IMR-90 (cell line): ENCODE measurements around the gene DOHH. TPM values are rescaled to one million over a fixed set of nuclear protein-coding genes. Genes with fewer than 3 reads are reported as not detected.
A peak's percentile ranks its signal among the peaks of the same experiment; 100 is the strongest.

Experiments
- ATAC-seq: fragments of 200-7000 bp; cut with Tn5 transposase; 2 replicates; pipeline ENCODE4 v1.9.1; 2020; ENCODE audit warnings: low read depth, mild to moderate bottlenecking, moderate library complexity
- BruUV-seq: library from RNA; stranded (reverse); fragments of 400-500 nt; replicated peaks from 2 replicates; lab custom pipeline; 2021; lab: Mats Ljungman, UMichigan
- CTCF ChIA-PET: fragments of 300-600 bp; formaldehyde crosslinking; extraction: SDS; loops from one replicate; lab custom pipeline; 2021; ENCODE audit warnings: antibody characterized with exemption; lab: Yijun Ruan, JAX
- POLR2A ChIA-PET: fragments of 300-600 bp; sonication (Branson Sonifier 250); formaldehyde crosslinking; loops from one replicate; lab custom pipeline; 2022; ENCODE audit warnings: antibody characterized with exemption; ENCODE audit not compliant: unreplicated experiment; lab: Charles Lee
- DNase-seq: peaks from one replicate; pipeline ENCODE4 v3.0.0; 2013
- H2AFZ ChIP-seq: replicated peaks from 2 replicates; pipeline ENCODE3; 2013; ENCODE audit warnings: low read length, mild to moderate bottlenecking; ENCODE audit not compliant: poor library complexity
- H2AK5ac ChIP-seq: 2 replicates; pipeline ENCODE4 v1.6.1; 2013; ENCODE audit warnings: low read depth, low read length, inconsistent platforms
- H2AK9ac ChIP-seq: replicated peaks from 2 replicates; pipeline ENCODE3; 2013; ENCODE audit warnings: mild to moderate bottlenecking, low read depth, low read length, moderate library complexity; ENCODE audit not compliant: poor library complexity
- H2BK120ac ChIP-seq: 2 replicates; pipeline ENCODE4 v1.6.1; 2013; ENCODE audit warnings: low read depth, low read length, inconsistent platforms
- H2BK15ac ChIP-seq: 3 replicates; pipeline ENCODE4 v1.6.1; 2013; ENCODE audit warnings: low read depth, low read length, inconsistent platforms
- H2BK20ac ChIP-seq: 2 replicates; pipeline ENCODE4 v1.6.1; 2013; ENCODE audit warnings: low read depth, mild to moderate bottlenecking, inconsistent platforms, low read length, moderate library complexity
- H2BK5ac ChIP-seq: 2 replicates; pipeline ENCODE4 v1.6.1; 2013; ENCODE audit warnings: mild to moderate bottlenecking, low read depth, low read length, inconsistent platforms; ENCODE audit not compliant: poor library complexity, severe bottlenecking
- H3K14ac ChIP-seq: replicated peaks from 2 replicates; pipeline ENCODE4 v1.6.1; 2013; ENCODE audit warnings: low read depth, low read length, inconsistent platforms
- H3K18ac ChIP-seq: 2 replicates; pipeline ENCODE4 v1.6.1; 2013; ENCODE audit warnings: low read depth, low read length, control low read depth
- H3K23ac ChIP-seq: 2 replicates; pipeline ENCODE4 v1.6.1; 2013; ENCODE audit warnings: low read depth, low read length, inconsistent platforms
- H3K27ac ChIP-seq: 2 replicates; pipeline ENCODE4 v1.5.1; 2013; ENCODE audit warnings: mild to moderate bottlenecking, control low read depth, low read length; ENCODE audit not compliant: insufficient read depth
- H3K27me3 ChIP-seq: 2 replicates; pipeline ENCODE4 v1.6.1; 2013; ENCODE audit warnings: low read length; ENCODE audit not compliant: control insufficient read depth, insufficient read depth
- H3K36me3 ChIP-seq: 2 replicates; pipeline ENCODE4 v1.6.1; 2013; ENCODE audit warnings: low read length, mixed read lengths; ENCODE audit not compliant: control insufficient read depth, insufficient read depth
- H3K4ac ChIP-seq: 2 replicates; pipeline ENCODE4 v1.6.1; 2013; ENCODE audit warnings: low read depth, low read length, inconsistent platforms
- H3K4me1 ChIP-seq: 2 replicates; pipeline ENCODE4 v1.6.1; 2013; ENCODE audit warnings: low read length, mixed read lengths; ENCODE audit not compliant: control insufficient read depth, insufficient read depth
- H3K4me2 ChIP-seq: 2 replicates; pipeline ENCODE4 v1.6.1; 2013; ENCODE audit warnings: low read depth, mild to moderate bottlenecking, control low read depth, low read length, moderate library complexity
- H3K4me3 ChIP-seq: 2 replicates; pipeline ENCODE4 v1.5.1; 2013; ENCODE audit warnings: low read depth, mild to moderate bottlenecking, control low read depth, low read length, moderate library complexity; ENCODE audit not compliant: insufficient read depth
- H3K56ac ChIP-seq: 2 replicates; pipeline ENCODE4 v1.6.1; 2013; ENCODE audit warnings: low read length, inconsistent platforms; ENCODE audit not compliant: insufficient read depth; ENCODE audit errors: extremely low read depth
- H3K79me1 ChIP-seq, 2 experiments: 2 replicates each; pipeline ENCODE4 v1.6.1; 2013; ENCODE audit warnings: low read length in 2 of 2, inconsistent platforms in 1 of 2, low read depth in 1 of 2
- H3K9ac ChIP-seq: 2 replicates; pipeline ENCODE4 v1.6.1; 2013; ENCODE audit warnings: low read depth, low read length, control low read depth
- H3K9me1 ChIP-seq: 2 replicates; pipeline ENCODE4 v1.6.1; 2013; ENCODE audit warnings: low read length, inconsistent platforms; ENCODE audit not compliant: insufficient read depth
- H3K9me3 ChIP-seq: 2 replicates; pipeline ENCODE4 v1.6.1; 2013; ENCODE audit warnings: low read length; ENCODE audit not compliant: control insufficient read depth, insufficient read depth
- H4K20me1 ChIP-seq: 2 replicates; pipeline ENCODE4 v1.6.1; 2013; ENCODE audit warnings: low read length, inconsistent platforms; ENCODE audit not compliant: insufficient read depth
- H4K5ac ChIP-seq: 2 replicates; pipeline ENCODE4 v1.6.1; 2013; ENCODE audit warnings: mild to moderate bottlenecking, low read depth, low read length, control low read depth
- H4K8ac ChIP-seq, 2 experiments: 2 replicates each; pipeline ENCODE4 v1.6.1; 2013; ENCODE audit warnings: low read depth in 2 of 2, low read length in 2 of 2, control low read depth in 1 of 2, inconsistent platforms in 1 of 2
- H4K91ac ChIP-seq: 2 replicates; pipeline ENCODE4 v1.6.1; 2013; ENCODE audit warnings: low read depth, low read length, inconsistent platforms; ENCODE audit not compliant: insufficient read depth
- CTCF ChIP-seq: conservative IDR thresholded peaks from 2 replicates; pipeline ENCODE4 v1.5.1; 2012; ENCODE audit warnings: mild to moderate bottlenecking, low read depth, low read length, improper control_type of control experiment
- POLR2A ChIP-seq: IDR thresholded peaks from 2 replicates; pipeline ENCODE4 v1.6.1; 2012; ENCODE audit warnings: mild to moderate bottlenecking, low read depth, low read length
- RAD21 ChIP-seq: IDR thresholded peaks from 2 replicates; pipeline ENCODE4 v1.6.1; 2012; ENCODE audit warnings: low read length, improper control_type of control experiment
- RCOR1 ChIP-seq: IDR thresholded peaks from 2 replicates; pipeline ENCODE4 v1.6.1; 2012; ENCODE audit warnings: mild to moderate bottlenecking, low read length, improper control_type of control experiment; ENCODE audit not compliant: insufficient replicate concordance
- SMC3 ChIP-seq: fragments of 150-350 bp; IDR thresholded peaks from 2 replicates; pipeline ENCODE4 v1.6.1; 2016; ENCODE audit warnings: low read depth, mild to moderate bottlenecking, antibody characterized with exemption, low read length, moderate library complexity
- WGBS, 2 experiments: methylation state at CpG; one replicate each; pipeline versions ENCODE4 v1.1.5 to v1.1.7; 2013; ENCODE audit warnings: missing lambda C conversion rate in 2 of 2; ENCODE audit not compliant: insufficient read length in 1 of 2; ENCODE audit errors: extremely low coverage in 2 of 2; 5-methylcytosine and 5-hydroxymethylcytosine counted together
- dilution Hi-C: fragments of 300-500 bp; cut with HindIII; formaldehyde crosslinking; loops from one replicate; pipeline ENCODE4 v1.14.3; 2018; ENCODE audit warnings: low sequenced_read_pairs; ENCODE audit not compliant: unreplicated experiment
- in situ Hi-C: fragments of 300-500 bp; cut with MboI; formaldehyde crosslinking; loops from 3 replicates; pipeline ENCODE4 v1.14.3; 2019; ENCODE audit warnings: low sequenced_read_pairs, inconsistent platforms, mixed read lengths
- intact Hi-C: fragments of 100-400 bp; cut with micrococcal nuclease; formaldehyde crosslinking; loops from 2 replicates; pipeline ENCODE4 v1.10.0; 2022
- polyA plus RNA-seq, 3 experiments: library from polyadenylated mRNA; depleted of rRNA; stranded (reverse); fragments of >200 nt; gene quantifications; 2 replicates each; pipeline ENCODE4 v1.2.3, GENCODE V29; 2012; ENCODE audit warnings: low replicate concordance in 1 of 3
- total RNA-seq: library from RNA; depleted of rRNA; stranded (reverse); fragments of >200 nt; gene quantifications from 2 replicates; pipeline ENCODE4 v1.2.3, GENCODE V29; 2012

DOHH gene
- total and polyA plus RNA-seq, 2 of the 4 experiments (the other 2 are of a cell fraction), result 3.2 to 9.2 TPM

- ChIA-PET POLR2A (no interaction called here), CTCF (no interaction called here)
- no peak overlapping the region for H3K9ac ChIP-seq
- no TSS peak for BruUV-seq
- no peak overlapping the region for H4K91ac ChIP-seq
- no peak overlapping the region for H3K4me2 ChIP-seq
- H2AK9ac ChIP-seq, result no peak overlapping the region
- H3K4me3 ChIP-seq, result no peak overlapping the region
- H4K20me1 ChIP-seq, result peaks cover 36% of the 10 kb centered on the region
- no peak overlapping the region for H2BK5ac ChIP-seq
- dilution Hi-C loops, result no loop called here
- intact Hi-C loops, result no loop called here
- peak; percentile 48; the same call in 1 of the 2 replicates for ATAC-seq
- H3K18ac ChIP-seq, result no peak overlapping the region
- H3K23ac ChIP-seq, result no peak overlapping the region
- H2AK5ac ChIP-seq, result no peak overlapping the region
- no peak overlapping the region for H4K5ac ChIP-seq
- H3K9me3 ChIP-seq, result no peaks in the 10 kb centered on the region
- H3K79me1 ChIP-seq, result peaks cover 4 to 24% of the 10 kb centered on the region in 2 experiments; a peak in 3 of 4 replicates
- WGBS, 2 experiments, result 100% methylated on average over 3 of the region's 15 CpGs; no CpG with 5 or more reads in 1 of the 2 experiments
- no peak overlapping the region for H4K8ac ChIP-seq
- TF ChIP-seq SMC3 (peak; percentile 42), CTCF (peak; percentile 56), POLR2A (no peak), RCOR1 (no peak), RAD21 (peak; percentile 51)
- H3K36me3 ChIP-seq, result peaks cover 32% of the 10 kb centered on the region
- no peak overlapping the region for H3K27ac ChIP-seq
- H3K27me3 ChIP-seq, result no peaks in the 10 kb centered on the region
- no peaks in the 10 kb centered on the region for H3K4me1 ChIP-seq
- no peak overlapping the region for H3K56ac ChIP-seq
- H2BK120ac ChIP-seq, result no peak overlapping the region
- in situ Hi-C loops, result no loop called here
- no peak overlapping the region for H3K4ac ChIP-seq
- no peak overlapping the region for H2BK20ac ChIP-seq
- no peaks in the 10 kb centered on the region for H3K9me1 ChIP-seq
- no peak for DNase-seq
- no peak overlapping the region for H3K14ac ChIP-seq
- H2BK15ac ChIP-seq, result no peak overlapping the region
- peak overlapping the region; percentile 43 for H2AFZ ChIP-seq
Measured at GRCh38 chr19:3547301-3547731, 46.8 kb upstream of the DOHH start.
